Astrocyte (in vitro differentiated cells and primary cell): ENCODE data around the gene LCLAT1.

Source experiments
- CTCF ChIP-seq: IDR thresholded peaks from 2 replicates; pipeline ENCODE4 v1.5.1; 2011; ENCODE audit warnings: low read depth, mild to moderate bottlenecking, inconsistent platforms, low read length, moderate library complexity; ENCODE audit not compliant: insufficient read depth
- EZH2 ChIP-seq: IDR thresholded peaks from 2 replicates; pipeline ENCODE4 v1.6.1; 2012; ENCODE audit warnings: mild to moderate bottlenecking, low read length, inconsistent platforms; ENCODE audit not compliant: insufficient read depth

DNA sequence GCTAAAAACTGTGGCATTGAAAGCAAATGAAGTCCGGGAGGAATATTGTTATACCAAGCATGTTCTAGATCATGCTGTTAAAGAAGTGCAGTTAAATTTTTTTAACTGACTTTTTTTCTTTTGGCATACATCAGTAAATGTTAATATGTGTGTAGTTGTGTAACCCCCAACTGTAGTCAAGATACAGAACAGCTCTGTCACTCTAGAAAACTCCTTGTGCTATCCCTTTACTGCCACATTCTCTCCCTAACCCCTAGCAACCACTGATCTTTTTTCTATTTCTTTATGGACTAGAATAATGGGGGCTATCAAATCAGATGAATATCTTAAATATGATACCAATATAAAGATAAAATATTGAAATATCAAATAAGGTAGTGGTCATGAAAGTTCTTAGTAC, 46.4 kb downstream of the LCLAT1 start:
- no peak for TF ChIP-seq CTCF
- no peak for TF ChIP-seq EZH2
